Fibroblast of mammary gland (primary cell): Measurements from ENCODE around the gene KANK2.

Experiments used
- DNase-seq: peaks from one replicate; pipeline ENCODE4 v3.0.0-alpha.2; 2010; ENCODE audit warnings: low read depth
- H3K4me3 ChIP-seq: 2 replicates; pipeline ENCODE4 v1.5.1; 2011; ENCODE audit warnings: low read depth, mild to moderate bottlenecking, low read length, moderate library complexity; ENCODE audit not compliant: control insufficient read depth
- CTCF ChIP-seq: conservative IDR thresholded peaks from 2 replicates; pipeline ENCODE4 v1.5.1; 2011; ENCODE audit warnings: low read depth, low read length, inconsistent platforms; ENCODE audit not compliant: control insufficient read depth, insufficient read depth

Gene KANK2

GRCh38 chr19:11202488-11203193 lies 5.3 kb upstream of the KANK2 start:
- no peak overlapping the region for H3K4me3 ChIP-seq
- no peak for TF ChIP-seq CTCF
- DNase-seq, result no peak

DNA sequence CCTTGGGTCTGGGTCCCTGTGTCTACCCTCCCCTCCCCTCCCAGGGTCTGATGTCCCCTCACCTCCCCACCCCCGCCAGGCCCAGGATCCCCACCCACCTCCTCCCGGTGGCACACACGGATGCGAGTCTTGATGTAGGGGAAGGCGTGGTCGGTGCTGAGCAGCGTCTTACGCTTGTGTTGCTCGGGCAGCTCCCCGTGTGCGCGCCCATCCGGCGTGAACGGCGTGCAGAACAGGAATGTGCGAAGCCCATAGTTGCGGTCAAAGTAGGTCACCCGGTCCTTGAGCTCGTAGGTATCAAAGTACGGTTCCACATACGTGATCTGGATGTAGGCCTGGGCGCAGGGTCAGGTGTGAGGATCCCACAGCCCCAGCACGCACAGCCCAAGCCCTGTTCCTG lies 4.4 kb upstream of the KANK2 start:
- H3K4me3 ChIP-seq, result no peak overlapping the region
- no peak for DNase-seq
- no peak for TF ChIP-seq CTCF

DNA sequence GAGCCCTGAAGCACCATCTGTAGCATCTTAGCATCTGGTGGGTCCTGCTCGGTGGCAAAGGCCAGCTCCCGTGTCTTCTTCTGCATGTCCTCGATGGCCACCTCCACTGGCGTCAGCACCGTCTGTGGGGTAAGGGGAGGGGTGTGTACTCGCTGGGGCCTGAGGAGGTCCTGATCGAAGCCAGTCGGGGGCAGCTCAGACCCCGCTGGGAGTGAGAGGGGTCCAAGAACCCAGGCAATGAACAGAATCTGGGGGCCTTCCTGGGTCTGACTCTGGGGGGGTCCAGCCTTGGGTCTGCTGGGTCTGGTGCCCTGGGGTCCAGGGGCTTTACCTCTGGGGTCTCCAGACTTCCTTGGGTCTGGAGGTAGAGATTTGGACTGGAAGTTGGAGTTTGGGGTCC lies 3.6 kb upstream of the KANK2 start:
- TF ChIP-seq CTCF, result no peak
- no peak overlapping the region for H3K4me3 ChIP-seq
- no peak for DNase-seq

- TF ChIP-seq CTCF, result no peak
- no peak overlapping the region for H3K4me3 ChIP-seq
- DNase-seq, result no peak
These were observed 2.8 kb upstream of the KANK2 start for GRCh38 chr19:11200015-11200574.

GRCh38 chr19:11199517-11199916 lies 2.2 kb upstream of the KANK2 start:
- no peak overlapping the region for H3K4me3 ChIP-seq
- no peak for TF ChIP-seq CTCF
- DNase-seq, result no peak

- no peak overlapping the region for H3K4me3 ChIP-seq
These were observed 1.6 kb upstream of the KANK2 start for GRCh38 chr19:11198769-11199424.

More at GRCh38 chr19:11198769-11199424, 1.6 kb upstream of the KANK2 start:
- TF ChIP-seq CTCF, result no peak
- no peak for DNase-seq
